Gastrocnemius medialis (tissue), 4 donors: ENCODE results near the gene ST7.

Source experiments
- CTCF ChIP-seq, 5 experiments: fragments of 450-650 bp in 3 of 5; fragments of 200-600 bp in 2 of 5; sonication (generic) in 2 of 5; IDR thresholded peaks in 4 of 5; conservative IDR thresholded peaks in 1 of 5; 1 replicate in 4 of 5; 2 replicates in 1 of 5; pipeline ENCODE4 v1.5.1; 2016 to 2019; ENCODE audit warnings: antibody characterized with exemption in 5 of 5, mild to moderate bottlenecking in 3 of 5, moderate library complexity in 3 of 5
- POLR2A ChIP-seq, 2 donors: fragments of 450-650 bp; IDR thresholded peaks; one replicate each; pipeline ENCODE4 v1.6.1; 2017; ENCODE audit warnings: antibody characterized with exemption in 2 of 2, mild to moderate bottlenecking in 2 of 2, moderate library complexity in 2 of 2

GRCh38 chr7:117149692-117150091, 196.4 kb downstream of the ST7 start:
- TF ChIP-seq CTCF (IDR thresholded peaks at IDR 0.05 in 4 of 5, conservative IDR thresholded peaks at IDR 0.05 in 1 of 5) (no peak), POLR2A (IDR thresholded peaks at IDR 0.05) (no peak)
